HEK293 (cell line): Measurements from ENCODE around the gene PANX1.
"Not testable (repeated sequence)": the region's sequence is repeated elsewhere in the genome, so short reads cannot be mapped to it uniquely, and the experiment has no call there.

Source experiments
- KLF1 ChIP-seq: fragments of 450-650 bp; formaldehyde crosslinking; IDR thresholded peaks from 2 replicates; pipeline ENCODE4 v1.5.1; 2016; ENCODE audit warnings: missing biosample characterization, missing genetic modification characterization
- PBX3 ChIP-seq: sonication (generic); formaldehyde crosslinking; IDR thresholded peaks from 2 replicates; pipeline ENCODE4 v1.8.1; 2022; ENCODE audit warnings: mild to moderate bottlenecking, moderate library complexity, missing genetic modification reagents
- PRDM6 ChIP-seq: fragments of 450-650 bp; formaldehyde crosslinking; IDR thresholded peaks from 2 replicates; pipeline ENCODE4 v1.5.1; 2017; ENCODE audit warnings: missing biosample characterization, missing genetic modification characterization
- YY1 ChIP-seq: fragments of 450-650 bp; formaldehyde crosslinking; IDR thresholded peaks from 2 replicates; pipeline ENCODE4 v1.5.1; 2018; ENCODE audit warnings: missing biosample characterization, missing genetic modification characterization
- ZFP3 ChIP-seq: fragments of 450-650 bp; formaldehyde crosslinking; IDR thresholded peaks from 2 replicates; pipeline ENCODE4 v1.5.1; 2016; ENCODE audit warnings: low read depth, missing biosample characterization, missing genetic modification characterization
- ZNF10 ChIP-seq: fragments of 450-650 bp; formaldehyde crosslinking; IDR thresholded peaks from 2 replicates; pipeline ENCODE4 v1.5.1; 2017; ENCODE audit warnings: missing biosample characterization, missing genetic modification characterization
- ZNF112 ChIP-seq: fragments of 450-650 bp; formaldehyde crosslinking; IDR thresholded peaks from 2 replicates; pipeline ENCODE4 v1.5.0; 2017; ENCODE audit warnings: missing biosample characterization, missing genetic modification characterization
- ZNF184 ChIP-seq: fragments of 450-650 bp; IDR thresholded peaks from 2 replicates; pipeline ENCODE4 v1.5.1; 2018; ENCODE audit warnings: missing biosample characterization, mild to moderate bottlenecking, missing genetic modification characterization
- ZNF521 ChIP-seq: fragments of 450-650 bp; formaldehyde crosslinking; IDR thresholded peaks from 2 replicates; pipeline ENCODE4 v1.5.1; 2017; ENCODE audit warnings: missing biosample characterization, mild to moderate bottlenecking, missing genetic modification characterization
- ZNF585B ChIP-seq: fragments of 450-650 bp; formaldehyde crosslinking; IDR thresholded peaks from 2 replicates; pipeline ENCODE4 v1.5.1; 2016; ENCODE audit warnings: missing biosample characterization, missing genetic modification characterization
- ZNF768 ChIP-seq: fragments of 450-650 bp; formaldehyde crosslinking; IDR thresholded peaks from 2 replicates; pipeline ENCODE4 v1.5.1; 2018; ENCODE audit warnings: missing biosample characterization, mild to moderate bottlenecking, missing genetic modification characterization
- ZSCAN23 ChIP-seq: fragments of 450-650 bp; formaldehyde crosslinking; IDR thresholded peaks from 2 replicates; pipeline ENCODE4 v1.5.1; 2016; ENCODE audit warnings: missing biosample characterization, missing genetic modification characterization
- TF ChIP-seq, protein P1 (sequence below): fragments of 450-650 bp; formaldehyde crosslinking; IDR thresholded peaks from 2 replicates; pipeline ENCODE4 v1.5.1; 2016; ENCODE audit warnings: missing biosample characterization, missing genetic modification characterization

DNA sequence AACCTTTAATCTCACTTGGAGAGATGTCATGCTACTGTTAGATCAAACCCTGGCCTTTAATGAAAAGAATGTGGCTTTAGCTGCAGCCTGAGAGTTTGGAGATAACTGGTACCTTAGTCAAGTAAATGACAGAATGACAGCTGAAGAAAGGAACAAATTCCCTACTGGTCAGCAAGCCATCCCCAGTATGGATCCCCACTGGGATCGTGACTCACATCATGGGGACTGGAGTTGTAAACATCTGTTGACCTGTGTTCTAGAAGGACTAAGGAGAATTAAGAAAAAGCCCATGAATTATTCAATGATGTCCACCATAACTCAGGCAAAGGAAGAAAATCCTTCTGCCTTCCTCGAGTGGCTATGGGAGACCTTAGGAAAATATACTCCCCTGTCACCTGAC, 8.1 kb upstream of the PANX1 start:
- not testable (repeated sequence) for TF ChIP-seq ZNF585B; PRDM6 (tag by site-specific recombination); ZFP3 (tag by site-specific recombination); ZNF521; YY1 (tag by site-specific recombination); ZNF184 (tag by site-specific recombination); ZSCAN23 (tag by site-specific recombination); ZNF10 (tag by site-specific recombination); KLF1 (tag by site-specific recombination); ZNF112; ZNF768 (tag by site-specific recombination); PBX3 (CRISPR knock-in tag)
- TF ChIP-seq, protein P1, sequence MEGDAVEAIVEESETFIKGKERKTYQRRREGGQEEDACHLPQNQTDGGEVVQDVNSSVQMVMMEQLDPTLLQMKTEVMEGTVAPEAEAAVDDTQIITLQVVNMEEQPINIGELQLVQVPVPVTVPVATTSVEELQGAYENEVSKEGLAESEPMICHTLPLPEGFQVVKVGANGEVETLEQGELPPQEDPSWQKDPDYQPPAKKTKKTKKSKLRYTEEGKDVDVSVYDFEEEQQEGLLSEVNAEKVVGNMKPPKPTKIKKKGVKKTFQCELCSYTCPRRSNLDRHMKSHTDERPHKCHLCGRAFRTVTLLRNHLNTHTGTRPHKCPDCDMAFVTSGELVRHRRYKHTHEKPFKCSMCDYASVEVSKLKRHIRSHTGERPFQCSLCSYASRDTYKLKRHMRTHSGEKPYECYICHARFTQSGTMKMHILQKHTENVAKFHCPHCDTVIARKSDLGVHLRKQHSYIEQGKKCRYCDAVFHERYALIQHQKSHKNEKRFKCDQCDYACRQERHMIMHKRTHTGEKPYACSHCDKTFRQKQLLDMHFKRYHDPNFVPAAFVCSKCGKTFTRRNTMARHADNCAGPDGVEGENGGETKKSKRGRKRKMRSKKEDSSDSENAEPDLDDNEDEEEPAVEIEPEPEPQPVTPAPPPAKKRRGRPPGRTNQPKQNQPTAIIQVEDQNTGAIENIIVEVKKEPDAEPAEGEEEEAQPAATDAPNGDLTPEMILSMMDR (tag by site-specific recombination) = not testable (repeated sequence)
